Measurements from ENCODE around the gene EFNA4. TPM values are rescaled to one million over a fixed set of nuclear protein-coding genes. Genes with fewer than 3 reads are reported as not detected.
A peak's percentile ranks its signal among the peaks of the same experiment; 100 is the strongest.

EFNA4 gene
- polyA plus RNA-seq, 1 donor (not counting 4 experiments of a cell fraction or from before 2014, with no cell fraction given): 7.6 TPM

GRCh38 chr1:155064111-155064831 lies 731 bp downstream of the EFNA4 start:
- H3K9me1 ChIP-seq (ENCODE audit: control insufficient read depth, extremely low read depth, insufficient read depth, low read length): no peaks in the 10 kb centered on the region
- H3K9me3 ChIP-seq (ENCODE audit: control insufficient read depth, low read depth, low read length): no peaks in the 10 kb centered on the region
- H4K20me1 ChIP-seq (ENCODE audit: control insufficient read depth, extremely low read depth, insufficient read depth, low read length): peaks cover 5% of the 10 kb centered on the region
- H3K9ac ChIP-seq (ENCODE audit: control insufficient read depth, extremely low read depth, insufficient read depth, low read length): peak overlapping the region; percentile 84
- H3K4me3 ChIP-seq (ENCODE audit: control insufficient read depth in 2 of 3, extremely low read depth in 1 of 3, insufficient read depth in 2 of 3, low read depth in 1 of 3, low read length in 3 of 3): peak overlapping the region; percentile 58 to 96 (median 65)
- no peak overlapping the region for H3K27ac ChIP-seq (ENCODE audit: control insufficient read depth, insufficient read depth, low read length)
- H3K79me2 ChIP-seq (ENCODE audit: control insufficient read depth, insufficient read depth, low read length): no peaks in the 10 kb centered on the region
- FAIRE-seq (no peak), DNase-seq (ENCODE audit: low read depth, low spot score) (no peak)
- H3K36me3 ChIP-seq (ENCODE audit: control insufficient read depth in 2 of 2, extremely low read depth in 1 of 2, insufficient read depth in 2 of 2, low read length in 2 of 2): peaks cover 22 to 37% of the 10 kb centered on the region in 2 experiments
- H2AFZ ChIP-seq (ENCODE audit: control insufficient read depth, low read length): peak overlapping the region; percentile 5
- TF ChIP-seq CTCF (optimal IDR thresholded peaks at IDR 0.05 in 1 of 3, IDR thresholded peaks at IDR 0.05 in 1 of 3, conservative IDR thresholded peaks at IDR 0.05 in 1 of 3; ENCODE audit: extremely low read depth in 1 of 3, insufficient read depth in 2 of 3, low read length in 3 of 3) (no peak), EZH2 (IDR thresholded peaks at IDR 0.05; ENCODE audit: low read length) (no peak)
- dilution Hi-C loops (cut with MboI; ENCODE audit: extremely low pct_ligation_motif_present, low sequenced_read_pairs): no loop called here
- H3K27me3 ChIP-seq (ENCODE audit: control insufficient read depth, extremely low read depth, insufficient read depth, low read length): no peaks in the 10 kb centered on the region
- H3K4me2 ChIP-seq (ENCODE audit: control insufficient read depth, extremely low read depth, insufficient read depth, low read depth, low read length): peak overlapping the region; percentile 79
- H3K4me1 ChIP-seq (ENCODE audit: control insufficient read depth, extremely low read depth, insufficient read depth, low read length): peaks cover 23% of the 10 kb centered on the region

GRCh38 chr1:155064832-155065429 lies 1.4 kb downstream of the EFNA4 start:
- peak overlapping the region; percentile 79 for H3K4me2 ChIP-seq (ENCODE audit: control insufficient read depth, extremely low read depth, insufficient read depth, low read depth, low read length)
- H3K9me1 ChIP-seq (ENCODE audit: control insufficient read depth, extremely low read depth, insufficient read depth, low read length): no peaks in the 10 kb centered on the region
- peaks cover 23% of the 10 kb centered on the region for H3K4me1 ChIP-seq (ENCODE audit: control insufficient read depth, extremely low read depth, insufficient read depth, low read length)
- no peak overlapping the region for H3K27ac ChIP-seq (ENCODE audit: control insufficient read depth, insufficient read depth, low read length)
- DNase-seq (ENCODE audit: low read depth, low spot score) (no peak), FAIRE-seq (no peak)
- H4K20me1 ChIP-seq (ENCODE audit: control insufficient read depth, extremely low read depth, insufficient read depth, low read length): peaks cover 5% of the 10 kb centered on the region
- H3K36me3 ChIP-seq (ENCODE audit: control insufficient read depth in 2 of 2, extremely low read depth in 1 of 2, insufficient read depth in 2 of 2, low read length in 2 of 2): peaks cover 22 to 35% of the 10 kb centered on the region in 2 experiments
- no peaks in the 10 kb centered on the region for H3K79me2 ChIP-seq (ENCODE audit: control insufficient read depth, insufficient read depth, low read length)
- no peaks in the 10 kb centered on the region for H3K27me3 ChIP-seq (ENCODE audit: control insufficient read depth, extremely low read depth, insufficient read depth, low read length)
- H3K9me3 ChIP-seq (ENCODE audit: control insufficient read depth, low read depth, low read length): no peaks in the 10 kb centered on the region
- dilution Hi-C loops (cut with MboI; ENCODE audit: extremely low pct_ligation_motif_present, low sequenced_read_pairs): no loop called here
- H3K4me3 ChIP-seq (ENCODE audit: control insufficient read depth in 2 of 3, extremely low read depth in 1 of 3, insufficient read depth in 2 of 3, low read depth in 1 of 3, low read length in 3 of 3): no peak overlapping the region
- H3K9ac ChIP-seq (ENCODE audit: control insufficient read depth, extremely low read depth, insufficient read depth, low read length): no peak overlapping the region
- TF ChIP-seq CTCF (optimal IDR thresholded peaks at IDR 0.05 in 1 of 3, IDR thresholded peaks at IDR 0.05 in 1 of 3, conservative IDR thresholded peaks at IDR 0.05 in 1 of 3; ENCODE audit: extremely low read depth in 1 of 3, insufficient read depth in 2 of 3, low read length in 3 of 3): no peak
- TF ChIP-seq EZH2 (IDR thresholded peaks at IDR 0.05; ENCODE audit: low read length): no peak
- H2AFZ ChIP-seq (ENCODE audit: control insufficient read depth, low read length): no peak overlapping the region

Measured in keratinocyte (primary cell).